Measurements from ENCODE around the gene ATP13A2.

Gene ATP13A2

GRCh38 chr1:16992102-16992501 is 19.6 kb downstream of the ATP13A2 start:
- no peak for TF ChIP-seq CTCF (IDR thresholded peaks at IDR 0.05; ENCODE audit: extremely low read depth, missing control alignments)
- no peak for DNase-seq (ENCODE audit: low spot score)

- no peak for TF ChIP-seq CTCF (IDR thresholded peaks at IDR 0.05; ENCODE audit: extremely low read depth, missing control alignments)
- no peak for DNase-seq (ENCODE audit: low spot score)
These were observed 20.2 kb downstream of the ATP13A2 start for GRCh38 chr1:16991571-16991970.

GRCh38 chr1:16989676-16990391 is 21.9 kb downstream of the ATP13A2 start:
- TF ChIP-seq CTCF (IDR thresholded peaks at IDR 0.05; ENCODE audit: extremely low read depth, missing control alignments), result no peak

GRCh38 chr1:16988210-16988609 is 23.5 kb downstream of the ATP13A2 start:
- DNase-seq (ENCODE audit: low spot score), result no peak
- TF ChIP-seq CTCF (IDR thresholded peaks at IDR 0.05; ENCODE audit: extremely low read depth, missing control alignments), result no peak

More at GRCh38 chr1:16989676-16990391, 21.9 kb downstream of the ATP13A2 start:
- DNase-seq (ENCODE audit: low spot score), result no peak

GRCh38 chr1:16986962-16987361 is 24.8 kb downstream of the ATP13A2 start:
- DNase-seq (ENCODE audit: low spot score), result no peak
- peak; percentile 60 for TF ChIP-seq CTCF (IDR thresholded peaks at IDR 0.05; ENCODE audit: extremely low read depth, missing control alignments)

GRCh38 chr1:16986560-16986959 is 25.2 kb downstream of the ATP13A2 start:
- no peak for DNase-seq (ENCODE audit: low spot score)
- TF ChIP-seq CTCF (IDR thresholded peaks at IDR 0.05; ENCODE audit: extremely low read depth, missing control alignments), result no peak

- no peak for TF ChIP-seq CTCF (IDR thresholded peaks at IDR 0.05; ENCODE audit: extremely low read depth, missing control alignments)
- DNase-seq (ENCODE audit: low spot score), result no peak
These were observed 25.6 kb downstream of the ATP13A2 start for GRCh38 chr1:16986113-16986512.

Data from GM20000 (cell line).